HG03442 (cell line): ENCODE measurements around the gene TMED6.

ENCODE experiments used
- ATAC-seq: cut with Tn5 transposase; IDR thresholded peaks from one replicate; pipeline ENCODE4 v1.9.1; 2021; ENCODE audit warnings: mild to moderate bottlenecking, moderate library complexity; ENCODE audit not compliant: unreplicated experiment

The TMED6 gene

DNA sequence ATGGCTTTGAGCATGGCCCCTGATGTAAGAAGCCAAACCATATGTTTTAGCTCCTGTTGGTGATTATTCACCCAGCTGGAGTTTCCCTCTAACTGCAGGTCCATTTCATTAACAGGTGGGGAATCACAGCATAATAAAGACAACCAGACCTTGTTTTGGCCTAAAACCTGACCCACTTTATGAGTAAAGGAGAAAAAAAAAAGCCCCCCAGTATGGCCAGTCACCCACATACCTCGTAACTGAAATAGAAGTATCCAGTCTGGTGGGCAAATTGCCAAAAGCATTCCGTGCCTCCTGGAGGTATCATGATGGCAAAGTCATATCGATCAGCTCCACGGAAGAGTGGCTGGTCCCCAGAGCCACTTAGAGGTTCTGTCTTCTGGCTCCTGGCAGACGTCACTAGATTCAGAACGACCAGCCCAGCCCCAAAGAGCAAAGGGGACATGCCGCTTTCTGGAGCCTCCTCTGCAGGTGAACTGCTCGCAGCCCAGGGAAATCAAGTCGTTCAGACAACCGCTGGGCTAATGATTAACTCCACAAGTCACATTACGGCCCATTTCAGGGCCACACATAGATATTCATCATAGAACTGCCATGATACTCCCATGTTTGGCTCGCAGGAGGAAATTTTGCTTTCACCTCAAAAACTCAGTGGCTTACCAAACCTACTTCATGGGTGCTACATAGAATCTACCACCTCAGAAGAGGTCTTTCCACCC, at the start of gene TMED6:
Gene TMED6, minus strand, starts transcription at position 478 of the 719 bp plus-strand sequence. Its CDS starts 33 bp downstream, at position 445.
- ATAC-seq: no peak

GRCh38 chr16:69399361-69399760, 47.8 kb upstream of the TMED6 start:
- no peak for ATAC-seq

DNA sequence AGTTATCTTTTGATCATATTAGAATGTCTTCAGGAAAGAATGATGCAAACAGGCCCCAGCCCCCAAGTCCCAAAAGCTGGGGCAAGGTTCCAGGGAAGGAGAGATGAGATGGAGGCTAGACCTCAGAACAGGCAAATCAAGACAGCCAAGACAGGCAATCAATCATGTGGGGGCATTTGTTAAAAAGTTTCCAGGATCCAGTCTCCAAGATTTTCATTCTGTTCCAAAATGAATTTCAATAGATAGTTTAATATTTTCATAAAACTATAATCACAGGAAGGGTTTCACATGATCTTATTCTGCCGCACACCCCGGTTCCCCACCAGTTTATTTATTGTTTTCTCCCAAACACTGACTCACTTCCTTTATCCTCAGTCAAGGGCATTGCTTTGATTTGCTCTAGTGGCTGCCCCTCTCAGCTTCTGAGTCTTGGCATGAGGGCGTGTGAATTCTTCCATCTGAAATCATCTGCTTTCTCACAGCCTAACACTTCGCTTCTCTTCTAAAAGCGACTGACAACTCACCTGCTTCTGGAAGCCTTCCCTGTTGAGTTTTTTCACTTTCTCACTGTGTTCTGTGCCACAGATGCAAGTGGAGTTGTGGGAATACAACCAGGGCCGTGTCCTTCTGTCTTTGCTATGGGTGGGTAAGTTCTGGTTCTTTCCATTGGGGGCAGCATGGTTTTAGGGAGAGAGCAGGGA, 46.4 kb upstream of the TMED6 start:
- ATAC-seq: no peak

DNA sequence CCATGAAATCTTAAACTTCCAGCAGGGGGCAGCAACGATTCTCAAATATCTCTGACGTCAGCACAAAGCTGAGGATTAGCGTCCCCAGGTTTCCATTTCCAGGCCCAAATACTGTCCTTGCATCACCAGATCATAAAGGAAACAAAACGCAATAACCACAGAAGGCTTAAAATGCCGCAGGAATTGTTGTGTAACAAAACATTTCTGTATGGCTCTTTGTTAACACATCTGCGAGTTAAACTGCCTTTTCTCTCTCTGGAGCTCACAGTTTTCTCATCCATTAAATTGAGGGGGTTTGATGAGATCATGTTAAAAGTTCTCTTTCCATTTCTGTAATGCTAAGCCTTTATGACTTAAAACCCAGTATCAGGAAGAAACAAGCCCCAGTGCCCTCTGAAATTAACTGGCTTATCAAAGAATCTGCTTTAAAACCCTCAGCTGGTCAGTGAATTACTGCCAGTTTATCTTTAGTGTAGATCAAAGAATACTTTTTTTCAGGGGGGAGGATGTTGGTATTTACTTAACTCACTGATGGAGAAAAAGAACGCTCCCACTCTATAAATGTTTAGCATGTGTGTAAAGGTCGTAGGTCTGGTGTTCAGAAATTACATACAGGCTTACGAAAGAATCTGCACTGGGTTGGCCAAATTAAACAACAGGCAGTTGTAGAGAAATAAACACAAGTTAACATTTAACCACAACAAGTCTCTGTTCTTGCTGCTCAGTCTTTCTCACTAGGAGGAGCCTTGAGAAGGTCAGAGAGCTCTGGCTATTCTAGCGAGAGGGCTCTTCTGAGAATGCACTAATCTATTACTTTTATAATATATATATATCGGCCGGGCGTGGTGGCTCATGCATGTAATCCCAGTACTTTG, 44.8 kb upstream of the TMED6 start:
- ATAC-seq: no peak

DNA sequence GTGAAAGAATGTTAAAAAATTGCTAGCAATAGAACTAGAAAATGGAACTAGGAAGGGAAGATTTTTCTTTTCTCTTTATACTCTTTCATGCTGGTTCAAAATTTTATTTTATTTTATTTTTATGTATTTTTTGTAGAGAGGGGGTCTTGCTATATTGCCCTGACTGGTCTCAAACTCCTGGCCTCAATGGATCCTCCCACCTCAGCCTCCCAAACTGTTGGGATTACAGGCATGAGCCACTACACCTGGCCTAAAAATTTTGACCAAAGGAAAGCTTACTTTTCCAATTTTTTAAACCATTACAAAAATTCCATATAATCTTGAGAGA, 44.2 kb upstream of the TMED6 start:
- ATAC-seq: no peak

- no peak for ATAC-seq
Observed at GRCh38 chr16:69393898-69394849, 42.6 kb upstream of the TMED6 start.

DNA sequence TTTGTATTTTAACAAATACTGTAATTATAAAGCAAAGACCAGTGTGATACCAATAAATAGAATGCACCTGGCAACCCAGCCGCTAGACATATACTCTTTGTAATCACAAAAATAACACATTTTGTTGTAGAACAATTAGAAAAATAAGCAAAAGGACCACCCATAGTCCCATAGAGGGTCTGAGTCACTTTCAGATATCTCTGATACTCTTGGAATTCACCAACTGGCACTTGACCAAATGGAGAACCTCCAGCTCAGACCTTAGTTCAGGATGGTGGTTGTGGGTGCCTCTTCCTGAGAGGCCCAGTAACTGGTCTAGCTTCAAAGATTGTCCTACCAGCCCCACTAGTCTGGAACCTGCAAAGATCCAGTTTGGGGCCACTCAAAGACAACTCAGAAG, 35.0 kb upstream of the TMED6 start:
- no peak for ATAC-seq

- ATAC-seq: no peak
Observed at GRCh38 chr16:69384974-69385373, 33.4 kb upstream of the TMED6 start.

DNA sequence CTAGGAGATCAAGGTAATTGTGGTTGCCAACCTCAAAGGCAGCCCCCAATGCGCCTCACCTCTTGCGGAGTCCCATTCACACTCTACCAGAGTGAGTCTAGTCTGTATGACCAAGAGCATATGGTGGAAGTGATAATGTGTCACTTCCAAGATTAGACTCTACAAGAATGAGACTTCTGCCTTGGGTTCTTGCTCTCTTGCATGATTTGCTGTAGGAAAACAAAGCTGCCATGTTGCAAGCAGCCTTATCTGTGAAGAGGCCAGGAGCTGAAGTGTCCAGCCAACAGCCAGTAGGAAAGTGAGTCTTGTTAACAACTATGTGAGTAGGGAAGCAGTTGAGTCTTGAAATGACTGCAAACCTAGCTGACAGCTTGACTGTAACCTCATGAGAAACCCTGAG, 30.8 kb upstream of the TMED6 start:
- no peak for ATAC-seq

GRCh38 chr16:69381231-69381630, 29.6 kb upstream of the TMED6 start:
- ATAC-seq: no peak

DNA sequence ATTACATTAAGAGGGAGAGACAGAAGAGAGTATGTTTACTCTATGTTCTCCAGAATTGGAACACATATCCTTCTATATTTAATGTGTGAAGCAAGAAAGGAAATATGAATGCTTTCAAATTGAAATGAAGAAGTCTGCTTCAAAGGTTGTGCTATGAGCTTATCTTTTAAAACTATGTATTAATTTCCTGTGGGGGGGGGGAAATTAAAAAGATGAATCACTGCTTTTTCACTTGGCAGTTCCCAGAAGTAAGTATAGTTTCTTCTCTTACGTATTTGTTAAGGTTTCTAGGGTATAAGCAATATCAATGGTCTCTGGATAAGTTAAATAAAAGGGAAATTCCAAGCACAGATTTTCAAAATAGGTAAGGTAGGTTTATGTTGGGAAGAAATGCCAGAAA, 27.2 kb upstream of the TMED6 start:
- ATAC-seq: no peak

DNA sequence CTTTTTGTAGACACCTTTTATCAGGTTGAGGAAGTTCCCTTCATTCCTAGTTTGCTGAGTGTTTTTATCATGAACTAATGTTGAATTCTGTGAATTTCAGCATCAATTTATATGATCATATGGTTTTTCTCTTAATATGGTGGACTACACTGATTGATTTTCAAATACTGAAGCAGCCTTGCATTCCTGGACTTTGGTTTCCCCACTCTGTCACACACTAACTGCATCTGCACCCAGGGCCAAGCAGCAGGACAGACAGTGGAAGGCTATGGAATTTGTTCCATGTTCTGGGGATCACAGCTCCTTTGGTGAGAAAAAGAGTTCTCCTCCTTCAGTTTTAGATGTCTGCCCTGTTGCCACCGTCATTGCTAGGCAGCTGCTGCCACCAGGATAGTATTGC, 26.4 kb upstream of the TMED6 start:
- ATAC-seq: no peak

- no peak for ATAC-seq
Observed at GRCh38 chr16:69376393-69377059, 24.9 kb upstream of the TMED6 start.

GRCh38 chr16:69373019-69373418, 21.4 kb upstream of the TMED6 start:
- ATAC-seq: no peak

- no peak for ATAC-seq
Observed at GRCh38 chr16:69371564-69371963, 20.0 kb upstream of the TMED6 start.

DNA sequence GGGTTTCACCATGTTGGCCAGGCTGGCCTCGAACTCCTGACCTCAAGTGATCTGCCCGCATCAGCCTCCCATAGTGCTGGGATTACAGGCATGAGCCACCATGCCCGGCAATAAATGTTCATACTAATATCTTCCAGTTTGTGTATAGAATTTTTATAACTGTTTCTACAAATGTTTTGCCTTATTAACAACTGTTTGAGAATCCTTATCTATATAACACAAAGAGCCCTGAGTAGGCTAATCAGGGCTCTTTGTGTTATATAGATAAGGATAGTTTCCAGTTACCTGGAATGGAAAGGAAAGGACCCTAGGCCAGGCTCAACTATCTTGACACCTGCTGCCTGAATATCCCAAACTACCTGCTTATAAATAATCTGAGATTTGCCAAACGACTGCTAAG, 17.3 kb upstream of the TMED6 start:
- ATAC-seq: no peak

DNA sequence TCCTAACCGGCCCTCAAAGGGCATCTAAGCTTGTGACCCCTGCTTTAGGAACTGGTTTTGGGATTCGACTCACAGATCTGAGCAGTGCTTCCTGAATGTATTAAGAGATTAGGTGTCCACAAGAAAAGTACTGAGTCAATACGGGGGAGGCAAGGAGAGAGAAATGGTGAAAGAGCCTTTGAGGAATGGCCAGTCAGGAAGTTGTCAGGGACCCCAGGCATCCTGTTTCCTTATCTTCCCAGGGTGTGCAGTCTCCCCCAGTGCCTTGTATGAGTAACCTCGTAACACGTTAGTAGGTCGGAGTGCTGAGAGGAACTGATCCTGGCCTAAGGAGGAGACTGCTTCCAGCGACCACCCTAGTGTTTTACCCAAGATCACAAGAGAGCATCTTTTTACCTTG, 16.4 kb upstream of the TMED6 start:
- no peak for ATAC-seq

DNA sequence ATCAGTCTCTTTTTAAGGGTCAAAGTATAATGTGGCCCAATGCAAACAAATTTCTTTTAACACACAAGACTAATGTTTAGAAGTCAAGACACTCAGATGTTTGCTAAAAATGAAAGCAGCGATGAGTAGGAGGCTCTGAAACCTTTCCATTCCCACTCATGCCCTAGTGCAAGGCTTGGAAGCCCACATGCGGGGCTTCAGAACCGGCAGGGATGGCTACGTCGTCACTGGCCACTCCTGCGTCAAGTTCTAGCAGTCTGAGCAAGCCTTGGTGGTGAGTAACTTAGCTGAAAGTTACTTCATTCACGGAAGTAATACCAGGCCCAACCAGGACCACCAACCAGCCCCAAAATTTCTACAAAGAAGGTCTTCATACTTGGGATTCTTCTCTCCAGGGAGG, 14.8 kb upstream of the TMED6 start:
- no peak for ATAC-seq

- no peak for ATAC-seq
Observed at GRCh38 chr16:69365901-69366300, 14.3 kb upstream of the TMED6 start.

- ATAC-seq: no peak
Observed at GRCh38 chr16:69364088-69364487, 12.5 kb upstream of the TMED6 start.
